Loucy (cell line): ENCODE results near the gene ADORA1.

Experiments used
- H2AFZ ChIP-seq: fragments of 200-600 bp; sonication (generic); 2 replicates; pipeline ENCODE4 v1.6.0; 2016; ENCODE audit warnings: antibody characterized with exemption, mild to moderate bottlenecking, low read length, moderate library complexity
- H3F3A ChIP-seq: fragments of 200-600 bp; 2 replicates; pipeline ENCODE4 v1.6.0; 2016; ENCODE audit warnings: antibody characterized with exemption, low read depth, mild to moderate bottlenecking
- H3K27me3 ChIP-seq: fragments of 200-600 bp; sonication (generic); 2 replicates; pipeline ENCODE4 v1.6.1; 2014; ENCODE audit warnings: low read length, mild to moderate bottlenecking; ENCODE audit not compliant: insufficient read depth, poor library complexity, severe bottlenecking
- H3K36me3 ChIP-seq: fragments of 200-600 bp; sonication (generic); 2 replicates; pipeline ENCODE4 v1.6.1; 2016; ENCODE audit warnings: low read length; ENCODE audit not compliant: insufficient read depth
- H3K4me1 ChIP-seq: fragments of 200-600 bp; sonication (generic); 2 replicates; pipeline ENCODE4 v1.5.1; 2014; ENCODE audit warnings: low read length, mild to moderate bottlenecking; ENCODE audit not compliant: insufficient read depth, poor library complexity, severe bottlenecking
- H3K4me2 ChIP-seq: fragments of 200-600 bp; sonication (generic); 2 replicates; pipeline ENCODE4 v1.6.0; 2014; ENCODE audit warnings: antibody characterized with exemption, low read length, low read depth, mild to moderate bottlenecking; ENCODE audit not compliant: poor library complexity, severe bottlenecking
- H3K4me3 ChIP-seq: fragments of 200-600 bp; sonication (generic); 2 replicates; pipeline ENCODE4 v1.5.1; 2014; ENCODE audit warnings: low read length, mild to moderate bottlenecking, mixed read lengths; ENCODE audit not compliant: poor library complexity, severe bottlenecking
- H3K79me2 ChIP-seq: fragments of 200-600 bp; sonication (generic); 2 replicates; pipeline ENCODE4 v1.6.1; 2014; ENCODE audit warnings: low read length; ENCODE audit not compliant: insufficient read depth
- H3K9ac ChIP-seq: fragments of 200-600 bp; sonication (generic); 2 replicates; pipeline ENCODE4 v1.6.0; 2014; ENCODE audit warnings: mild to moderate bottlenecking, low read depth, low read length, moderate library complexity; ENCODE audit not compliant: poor library complexity, severe bottlenecking
- H3K9me2 ChIP-seq: fragments of 200-600 bp; sonication (generic); replicated peaks from 2 replicates; pipeline ENCODE4 v1.6.1; 2016; ENCODE audit warnings: low read depth, low read length, mixed read lengths
- H3K9me3 ChIP-seq: fragments of 200-600 bp; sonication (generic); 2 replicates; pipeline ENCODE4 v1.6.1; 2014; ENCODE audit warnings: mild to moderate bottlenecking, antibody characterized with exemption, low read length, low read depth; ENCODE audit not compliant: insufficient read depth
- H4K20me1 ChIP-seq: fragments of 200-600 bp; sonication (generic); 2 replicates; pipeline ENCODE4 v1.6.0; 2014; ENCODE audit warnings: antibody characterized with exemption, low read length, mild to moderate bottlenecking; ENCODE audit not compliant: insufficient read depth, poor library complexity, severe bottlenecking
- CTCF ChIP-seq: fragments of 200-600 bp; sonication (generic); conservative IDR thresholded peaks from 2 replicates; pipeline ENCODE4 v1.5.1; 2014; ENCODE audit warnings: mild to moderate bottlenecking, antibody characterized with exemption, low read length
- EZH2phosphoT487 ChIP-seq: fragments of 200-600 bp; IDR thresholded peaks from 2 replicates; pipeline ENCODE4 v1.6.1; 2018; ENCODE audit warnings: antibody characterized with exemption, mild to moderate bottlenecking, moderate library complexity, borderline replicate concordance

ADORA1 gene

GRCh38 chr1:203147376-203147775 is 19.9 kb downstream of the ADORA1 start:
- Histone ChIP-seq H2AFZ (no peak overlapping the region), H4K20me1 (no peaks in the 10 kb centered on the region), H3K4me1 (peaks cover 10% of the 10 kb centered on the region), H3F3A (no peaks in the 10 kb centered on the region), H3K9me3 (no peaks in the 10 kb centered on the region), H3K36me3 (no peaks in the 10 kb centered on the region), H3K27me3 (no peaks in the 10 kb centered on the region), H3K79me2 (no peaks in the 10 kb centered on the region), H3K4me2 (no peak overlapping the region), H3K9me2 (no peaks in the 10 kb centered on the region), H3K9ac (no peak overlapping the region), H3K4me3 (no peak overlapping the region)
- TF ChIP-seq EZH2phosphoT487 (no peak), CTCF (no peak)

DNA sequence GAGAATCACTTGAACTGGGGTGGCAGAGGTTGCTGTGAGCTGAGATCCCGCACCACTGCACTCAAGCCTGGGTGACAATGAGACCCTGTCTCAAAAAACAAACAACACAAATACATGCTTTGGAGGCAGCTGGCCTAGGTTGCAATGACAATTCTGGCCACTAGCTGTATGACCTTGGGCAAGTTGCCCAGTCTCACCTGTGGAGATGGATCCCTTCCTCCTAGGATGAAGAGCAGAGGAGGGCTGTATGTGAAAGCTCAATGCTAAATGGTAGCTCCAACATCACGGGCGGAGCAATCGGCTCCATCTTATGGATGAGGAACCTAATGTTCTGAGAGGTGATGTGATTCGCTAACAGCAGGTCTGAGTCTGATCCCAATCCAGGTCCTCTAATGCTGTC is 20.6 kb downstream of the ADORA1 start:
- Histone ChIP-seq H3K9me2 (no peaks in the 10 kb centered on the region), H3K79me2 (no peaks in the 10 kb centered on the region), H3K9ac (no peak overlapping the region), H3K4me2 (no peak overlapping the region), H3F3A (no peaks in the 10 kb centered on the region), H3K36me3 (no peaks in the 10 kb centered on the region), H3K4me1 (peaks cover 18% of the 10 kb centered on the region), H3K9me3 (no peaks in the 10 kb centered on the region), H3K4me3 (no peak overlapping the region), H4K20me1 (no peaks in the 10 kb centered on the region), H3K27me3 (no peaks in the 10 kb centered on the region), H2AFZ (no peak overlapping the region)
- TF ChIP-seq CTCF (peak; percentile 63), EZH2phosphoT487 (no peak)

DNA sequence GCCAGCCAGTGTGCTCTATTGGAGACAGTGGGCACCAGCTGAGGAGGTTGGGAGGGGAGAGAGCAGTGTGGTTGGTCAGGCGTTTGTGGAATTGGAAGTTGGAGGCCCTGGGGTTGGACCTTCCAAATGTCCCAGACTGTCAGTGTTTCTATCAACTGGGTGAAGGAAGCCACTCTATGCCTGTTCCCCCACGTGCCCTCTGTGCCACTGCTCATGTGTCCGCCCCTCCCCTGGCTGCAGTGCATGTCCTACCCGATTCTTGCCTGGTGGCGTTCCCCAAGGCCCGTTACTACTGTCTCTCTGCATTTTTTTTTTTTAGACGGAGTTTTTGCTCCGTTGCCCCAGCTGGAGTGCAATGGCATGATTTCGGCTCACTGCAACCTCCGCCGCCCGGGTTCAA is 21.1 kb downstream of the ADORA1 start:
- Histone ChIP-seq H3K4me2 (no peak overlapping the region), H4K20me1 (no peaks in the 10 kb centered on the region), H3K4me3 (no peak overlapping the region), H3K27me3 (no peaks in the 10 kb centered on the region), H3K9me3 (no peaks in the 10 kb centered on the region), H3K4me1 (peaks cover 22% of the 10 kb centered on the region), H3K9ac (no peak overlapping the region), H3K79me2 (no peaks in the 10 kb centered on the region), H2AFZ (no peak overlapping the region), H3F3A (no peaks in the 10 kb centered on the region), H3K36me3 (no peaks in the 10 kb centered on the region), H3K9me2 (no peaks in the 10 kb centered on the region)
- TF ChIP-seq CTCF: no peak
- no peak for TF ChIP-seq EZH2phosphoT487
